SK-N-SH (cell line): Measurements from ENCODE around the gene ANKK1. TPM values are rescaled to one million over a fixed set of nuclear protein-coding genes. Genes with fewer than 3 reads are reported as not detected.
A peak's percentile ranks its signal among the peaks of the same experiment; 100 is the strongest.

Experiments
- CTCF ChIA-PET: fragments of 300-600, 350-600 bp; formaldehyde crosslinking; extraction: SDS; loops from one replicate; lab custom pipeline; 2021; lab: Yijun Ruan, JAX
- POLR2A ChIA-PET: fragments of 350-600 bp; sonication (Branson Sonifier 250); formaldehyde crosslinking; extraction: SDS; loops from one replicate; lab custom pipeline; 2020; ENCODE audit warnings: antibody characterized with exemption, inconsistent platforms; lab: Yijun Ruan, JAX
- DNase-seq: peaks from one replicate; pipeline ENCODE4 v3.0.0; 2012
- H2AFZ ChIP-seq: fragments of 200-600 bp; sonication (generic); 2 replicates; pipeline ENCODE4 v1.8.1; 2016; ENCODE audit warnings: antibody characterized with exemption, mild to moderate bottlenecking, low read depth
- H3F3A ChIP-seq: fragments of 200-600 bp; sonication (generic); replicated peaks from 2 replicates; pipeline ENCODE3; 2016; ENCODE audit warnings: antibody characterized with exemption, mild to moderate bottlenecking; ENCODE audit not compliant: insufficient read depth
- H3K27ac ChIP-seq, 2 experiments: fragments of 200-500 bp in 1 of 2; fragments of 200-600 bp in 1 of 2; sonication (Bioruptor generic) in 1 of 2; sonication (generic), shearing (Covaris generic) in 1 of 2; 2 replicates each; pipeline versions ENCODE4 v1.5.1 to v1.6.1; 2014 to 2016; ENCODE audit warnings: low read depth in 2 of 2, inconsistent platforms in 1 of 2, low read length in 1 of 2, mild to moderate bottlenecking in 1 of 2, mixed read lengths in 1 of 2
- H3K27me3 ChIP-seq: fragments of 200-600 bp; sonication (generic), shearing (Covaris generic); 2 replicates; pipeline ENCODE4 v1.6.1; 2016; ENCODE audit warnings: mixed run types; ENCODE audit not compliant: insufficient read depth
- H3K36me3 ChIP-seq, 2 experiments: fragments of 200-500 bp in 1 of 2; fragments of 200-600 bp in 1 of 2; sonication (Bioruptor generic) in 1 of 2; sonication (generic) in 1 of 2; replicated peaks in 1 of 2; 2 replicates each; pipeline versions ENCODE3 to v1.5.1; 2014 to 2016; ENCODE audit warnings: low read length in 1 of 2, mild to moderate bottlenecking in 1 of 2; ENCODE audit not compliant: insufficient read depth in 2 of 2, control insufficient read depth in 1 of 2
- H3K4me1 ChIP-seq, 2 experiments: fragments of 200-500 bp in 1 of 2; fragments of 200-600 bp in 1 of 2; sonication (Bioruptor generic) in 1 of 2; sonication (generic), shearing (Covaris generic) in 1 of 2; 2 replicates each; pipeline versions ENCODE4 v1.5.1 to v1.6.1; 2014 to 2016; ENCODE audit warnings: low read depth in 1 of 2, low read length in 1 of 2, mixed run types in 1 of 2; ENCODE audit not compliant: insufficient read depth in 2 of 2, control insufficient read depth in 1 of 2
- H3K4me2 ChIP-seq: fragments of 200-600 bp; sonication (generic), shearing (Covaris generic); 2 replicates; pipeline ENCODE4 v1.6.1; 2017; ENCODE audit warnings: mixed run types
- H3K4me3 ChIP-seq, 2 experiments: fragments of 200-500 bp in 1 of 2; fragments of 200-600 bp in 1 of 2; sonication (Bioruptor generic) in 1 of 2; sonication (generic), shearing (Covaris generic) in 1 of 2; 2 replicates each; pipeline versions ENCODE4 v1.5.1 to v1.8.1; 2014 to 2016; ENCODE audit warnings: low read depth in 2 of 2, inconsistent platforms in 1 of 2, low read length in 1 of 2, mild to moderate bottlenecking in 1 of 2, mixed read lengths in 1 of 2, moderate library complexity in 1 of 2
- H3K79me2 ChIP-seq: fragments of 200-600 bp; sonication (generic); 2 replicates; pipeline ENCODE4 v1.8.1; 2017; ENCODE audit warnings: mild to moderate bottlenecking; ENCODE audit not compliant: insufficient read depth
- H3K9ac ChIP-seq: fragments of 200-600 bp; sonication (generic); 2 replicates; pipeline ENCODE4 v1.6.1; 2017; ENCODE audit warnings: mixed run types
- H3K9me2 ChIP-seq: fragments of 200-600 bp; sonication (generic); 2 replicates; pipeline ENCODE4 v1.6.1; 2017; ENCODE audit warnings: mixed run types
- H3K9me3 ChIP-seq: fragments of 200-600 bp; sonication (generic); 2 replicates; pipeline ENCODE4 v1.6.1; 2017; ENCODE audit warnings: mixed run types, mild to moderate bottlenecking, moderate library complexity
- H4K20me1 ChIP-seq: fragments of 200-600 bp; sonication (generic); 2 replicates; pipeline ENCODE4 v1.6.1; 2017; ENCODE audit warnings: mild to moderate bottlenecking, mixed run types; ENCODE audit not compliant: insufficient read depth
- CHD2 ChIP-seq: fragments of 150-350 bp; IDR thresholded peaks from 2 replicates; pipeline ENCODE4 v1.6.1; 2018; ENCODE audit warnings: low read length; ENCODE audit not compliant: partially characterized antibody
- EP300 ChIP-seq, 2 experiments: IDR thresholded peaks; 2 replicates each; pipeline versions ENCODE4 v1.4.0 to v1.6.1; 2012; ENCODE audit warnings: borderline replicate concordance in 1 of 2, low read depth in 1 of 2, low read length in 1 of 2
- FOSL2 ChIP-seq: IDR thresholded peaks from 2 replicates; pipeline ENCODE4 v1.4.0; 2012; ENCODE audit warnings: low read depth, mild to moderate bottlenecking, moderate library complexity, borderline replicate concordance
- FOXJ3 ChIP-seq: sonication (generic); formaldehyde crosslinking; IDR thresholded peaks from 2 replicates; pipeline ENCODE4 v1.5.1; 2020; ENCODE audit warnings: mild to moderate bottlenecking, missing genetic modification reagents
- GATA2 ChIP-seq: sonication (generic); formaldehyde crosslinking; IDR thresholded peaks from 2 replicates; pipeline ENCODE4 v1.5.0; 2020; ENCODE audit warnings: mild to moderate bottlenecking, missing genetic modification reagents
- MXI1 ChIP-seq: IDR thresholded peaks from 2 replicates; pipeline ENCODE4 v1.6.1; 2012; ENCODE audit warnings: mild to moderate bottlenecking, low read depth, low read length, improper control_type of control experiment
- RAD21 ChIP-seq: IDR thresholded peaks from 2 replicates; pipeline ENCODE4 v1.6.1; 2012; ENCODE audit warnings: mild to moderate bottlenecking, low read length
- SIN3A ChIP-seq: IDR thresholded peaks from 2 replicates; pipeline ENCODE4 v1.6.1; 2012; ENCODE audit warnings: low read depth, mild to moderate bottlenecking, low read length, moderate library complexity, borderline replicate concordance
- SMC3 ChIP-seq: IDR thresholded peaks from 2 replicates; pipeline ENCODE4 v1.6.1; 2012; ENCODE audit warnings: low read depth, low read length, improper control_type of control experiment
- WGBS: methylation state at CpG from one replicate; pipeline ENCODE4 v1.1.6; 2017; ENCODE audit warnings: low lambda C conversion rate; 5-methylcytosine and 5-hydroxymethylcytosine counted together
- polyA plus RNA-seq, 3 experiments: library from polyadenylated mRNA; depleted of rRNA; stranded (reverse); fragments of >200 nt; gene quantifications; 2 replicates each; pipeline ENCODE4 v1.2.3, GENCODE V29; 2012
- TF ChIP-seq, protein P1 (sequence below): IDR thresholded peaks from 2 replicates; pipeline ENCODE4 v1.6.1; 2012; ENCODE audit warnings: mild to moderate bottlenecking, low read depth, low read length, moderate library complexity
- TF ChIP-seq, protein P2 (sequence below): IDR thresholded peaks from 2 replicates; pipeline ENCODE4 v1.4.0; 2012; ENCODE audit warnings: low read depth, borderline replicate concordance
- TF ChIP-seq, protein P3 (sequence below): IDR thresholded peaks from 2 replicates; pipeline ENCODE4 v1.4.0; 2012; ENCODE audit warnings: low read depth
- TF ChIP-seq, protein P4 (sequence below): IDR thresholded peaks from 2 replicates; pipeline ENCODE4 v1.4.0; 2012; ENCODE audit warnings: low read depth, borderline replicate concordance

Gene ANKK1
- polyA plus RNA-seq, 1 of the 3 experiments (the other 2 are of a cell fraction) = 0.05 TPM

DNA sequence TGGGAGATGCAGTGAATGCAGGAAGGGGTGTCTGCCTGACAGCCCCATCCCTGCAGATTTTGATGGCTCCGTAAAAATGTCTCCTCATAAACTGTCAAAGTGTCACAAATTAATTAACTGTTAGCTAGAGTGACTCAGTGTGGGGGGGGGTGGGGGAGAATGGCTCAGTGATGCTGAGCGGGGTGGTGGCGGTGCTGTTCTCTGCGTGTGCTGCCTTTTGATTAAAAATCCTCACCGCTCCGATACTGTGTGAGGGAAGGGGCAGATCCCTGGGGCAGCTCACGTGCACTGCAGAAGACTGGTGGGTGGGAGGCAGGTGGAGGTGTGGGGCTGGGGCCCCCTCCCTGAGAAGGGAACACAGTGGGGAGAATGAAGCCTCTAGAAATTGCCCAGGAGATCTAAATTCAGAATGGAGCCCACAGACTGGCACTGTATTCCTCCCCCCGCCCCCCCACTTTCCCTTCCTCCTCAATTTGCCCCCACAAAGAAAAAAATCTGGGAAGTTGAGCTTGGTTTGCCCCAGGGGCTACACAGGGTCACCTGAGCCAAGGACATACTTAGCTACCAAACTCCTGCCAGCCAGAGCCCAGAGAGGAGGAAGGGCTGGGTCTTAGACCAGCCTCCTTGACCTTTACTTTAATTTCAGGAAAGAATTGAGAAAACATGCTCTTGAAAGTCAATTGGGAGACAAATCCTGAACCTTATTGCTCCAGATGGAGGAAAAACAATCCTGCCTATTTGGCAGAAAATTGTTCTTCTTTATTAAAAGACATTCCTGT is 47.8 kb downstream of the ANKK1 start (continued):
- TF ChIP-seq, protein P1, sequence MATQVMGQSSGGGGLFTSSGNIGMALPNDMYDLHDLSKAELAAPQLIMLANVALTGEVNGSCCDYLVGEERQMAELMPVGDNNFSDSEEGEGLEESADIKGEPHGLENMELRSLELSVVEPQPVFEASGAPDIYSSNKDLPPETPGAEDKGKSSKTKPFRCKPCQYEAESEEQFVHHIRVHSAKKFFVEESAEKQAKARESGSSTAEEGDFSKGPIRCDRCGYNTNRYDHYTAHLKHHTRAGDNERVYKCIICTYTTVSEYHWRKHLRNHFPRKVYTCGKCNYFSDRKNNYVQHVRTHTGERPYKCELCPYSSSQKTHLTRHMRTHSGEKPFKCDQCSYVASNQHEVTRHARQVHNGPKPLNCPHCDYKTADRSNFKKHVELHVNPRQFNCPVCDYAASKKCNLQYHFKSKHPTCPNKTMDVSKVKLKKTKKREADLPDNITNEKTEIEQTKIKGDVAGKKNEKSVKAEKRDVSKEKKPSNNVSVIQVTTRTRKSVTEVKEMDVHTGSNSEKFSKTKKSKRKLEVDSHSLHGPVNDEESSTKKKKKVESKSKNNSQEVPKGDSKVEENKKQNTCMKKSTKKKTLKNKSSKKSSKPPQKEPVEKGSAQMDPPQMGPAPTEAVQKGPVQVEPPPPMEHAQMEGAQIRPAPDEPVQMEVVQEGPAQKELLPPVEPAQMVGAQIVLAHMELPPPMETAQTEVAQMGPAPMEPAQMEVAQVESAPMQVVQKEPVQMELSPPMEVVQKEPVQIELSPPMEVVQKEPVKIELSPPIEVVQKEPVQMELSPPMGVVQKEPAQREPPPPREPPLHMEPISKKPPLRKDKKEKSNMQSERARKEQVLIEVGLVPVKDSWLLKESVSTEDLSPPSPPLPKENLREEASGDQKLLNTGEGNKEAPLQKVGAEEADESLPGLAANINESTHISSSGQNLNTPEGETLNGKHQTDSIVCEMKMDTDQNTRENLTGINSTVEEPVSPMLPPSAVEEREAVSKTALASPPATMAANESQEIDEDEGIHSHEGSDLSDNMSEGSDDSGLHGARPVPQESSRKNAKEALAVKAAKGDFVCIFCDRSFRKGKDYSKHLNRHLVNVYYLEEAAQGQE = no peak
- TF ChIP-seq, protein P2, sequence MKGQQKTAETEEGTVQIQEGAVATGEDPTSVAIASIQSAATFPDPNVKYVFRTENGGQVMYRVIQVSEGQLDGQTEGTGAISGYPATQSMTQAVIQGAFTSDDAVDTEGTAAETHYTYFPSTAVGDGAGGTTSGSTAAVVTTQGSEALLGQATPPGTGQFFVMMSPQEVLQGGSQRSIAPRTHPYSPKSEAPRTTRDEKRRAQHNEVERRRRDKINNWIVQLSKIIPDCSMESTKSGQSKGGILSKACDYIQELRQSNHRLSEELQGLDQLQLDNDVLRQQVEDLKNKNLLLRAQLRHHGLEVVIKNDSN = no peak
- TF ChIP-seq, protein P3, sequence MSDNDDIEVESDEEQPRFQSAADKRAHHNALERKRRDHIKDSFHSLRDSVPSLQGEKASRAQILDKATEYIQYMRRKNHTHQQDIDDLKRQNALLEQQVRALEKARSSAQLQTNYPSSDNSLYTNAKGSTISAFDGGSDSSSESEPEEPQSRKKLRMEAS = no peak
- TF ChIP-seq FOSL2 (no peak), FOXJ3 (CRISPR knock-in tag) (no peak)
- TF ChIP-seq, protein P4, sequence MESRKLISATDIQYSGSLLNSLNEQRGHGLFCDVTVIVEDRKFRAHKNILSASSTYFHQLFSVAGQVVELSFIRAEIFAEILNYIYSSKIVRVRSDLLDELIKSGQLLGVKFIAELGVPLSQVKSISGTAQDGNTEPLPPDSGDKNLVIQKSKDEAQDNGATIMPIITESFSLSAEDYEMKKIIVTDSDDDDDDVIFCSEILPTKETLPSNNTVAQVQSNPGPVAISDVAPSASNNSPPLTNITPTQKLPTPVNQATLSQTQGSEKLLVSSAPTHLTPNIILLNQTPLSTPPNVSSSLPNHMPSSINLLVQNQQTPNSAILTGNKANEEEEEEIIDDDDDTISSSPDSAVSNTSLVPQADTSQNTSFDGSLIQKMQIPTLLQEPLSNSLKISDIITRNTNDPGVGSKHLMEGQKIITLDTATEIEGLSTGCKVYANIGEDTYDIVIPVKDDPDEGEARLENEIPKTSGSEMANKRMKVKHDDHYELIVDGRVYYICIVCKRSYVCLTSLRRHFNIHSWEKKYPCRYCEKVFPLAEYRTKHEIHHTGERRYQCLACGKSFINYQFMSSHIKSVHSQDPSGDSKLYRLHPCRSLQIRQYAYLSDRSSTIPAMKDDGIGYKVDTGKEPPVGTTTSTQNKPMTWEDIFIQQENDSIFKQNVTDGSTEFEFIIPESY = no peak

DNA sequence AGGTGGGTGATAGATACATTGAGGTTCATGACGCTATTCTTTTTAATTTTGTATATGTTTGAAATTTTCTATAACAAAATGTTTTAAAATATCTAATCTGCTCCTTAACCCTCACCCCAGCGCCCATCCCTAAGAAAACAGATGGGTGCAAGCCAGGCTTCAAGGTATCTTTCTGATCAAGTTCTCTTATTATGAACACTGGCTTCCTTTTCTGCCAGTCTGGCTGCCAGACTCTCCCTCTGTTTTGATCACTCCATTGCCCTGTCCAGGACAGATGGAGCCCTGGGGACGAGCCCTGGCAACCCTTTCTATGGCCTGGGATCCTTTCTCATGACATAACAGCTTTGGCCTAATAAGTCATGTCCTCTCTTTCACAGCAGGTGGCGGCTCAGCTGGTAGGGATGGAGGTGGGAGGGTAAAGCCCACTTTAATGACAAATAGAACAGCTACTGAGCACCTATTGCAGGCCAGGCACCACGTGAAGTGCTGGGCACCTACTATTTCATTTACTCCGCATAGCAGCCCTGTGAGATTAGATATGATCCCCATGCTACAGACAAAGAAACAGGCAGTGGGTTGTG is 49.2 kb downstream of the ANKK1 start:
- Histone ChIP-seq H3K4me3 (no peak overlapping the region), H3K9me3 (no peaks in the 10 kb centered on the region), H3F3A (no peaks in the 10 kb centered on the region), H4K20me1 (no peaks in the 10 kb centered on the region), H3K27ac (peak overlapping the region in 1 of 2 experiments; percentile 82; a peak in 2 of 4 replicates), H3K9me2 (no peaks in the 10 kb centered on the region), H3K9ac (no peak overlapping the region), H3K27me3 (no peaks in the 10 kb centered on the region), H3K79me2 (no peaks in the 10 kb centered on the region), H3K36me3 (no peaks in the 10 kb centered on the region), H3K4me2 (no peak overlapping the region), H3K4me1 (peaks cover 0 to 29% of the 10 kb centered on the region in 2 experiments; a peak in 2 of 4 replicates), H2AFZ (no peak overlapping the region)
- 29% methylated on average over 6 of the region's 6 CpGs for WGBS
- POLR2A ChIA-PET = no interaction called here
- TF ChIP-seq RAD21 (peak; percentile 27; the same call in 1 of the 2 replicates), GATA2 (CRISPR knock-in tag) (peak; percentile 63), CHD2 (peak; percentile 20), EP300 (IDR thresholded peaks at IDR 0.05; ENCODE audit: borderline replicate concordance in 1 of 2, low read depth in 1 of 2, low read length in 1 of 2) (peak in 1 of 2 experiments; percentile 75; a peak in 1 of 4 replicates), SIN3A (no peak), MXI1 (no peak), SMC3 (peak; percentile 20; the same call in 1 of the 2 replicates)
- DNase-seq = peak; percentile 78
- CTCF ChIA-PET = interaction anchor here (1.1 to 1.5 kb wide), 4 partner anchors 20 to 294 kb away, joined by 3 read pairs; no protein-coding TSS in a partner anchor
